H1 (cell line): ENCODE data around the gene GTSE1. TPM values are rescaled to one million over a fixed set of nuclear protein-coding genes. Genes with fewer than 3 reads are reported as not detected.

Experiments used
- CTCF ChIA-PET: fragments of 300-600 bp; sonication (Branson Sonifier 250); formaldehyde crosslinking; loops from one replicate; lab custom pipeline; 2021; ENCODE audit not compliant: partially characterized antibody; lab: Charles Lee
- POLR2A ChIA-PET: fragments of 300-600 bp; sonication (Branson Sonifier 250); formaldehyde crosslinking; loops from one replicate; lab custom pipeline; 2021; ENCODE audit warnings: inconsistent platforms; ENCODE audit not compliant: partially characterized antibody; lab: Charles Lee
- DNase-seq, 2 experiments: peaks; one replicate each; pipeline versions ENCODE4 v3.0.0 to v3.0.0-alpha.2; 2010 to 2022; ENCODE audit warnings: low spot score in 2 of 2, low read depth in 1 of 2, mixed read lengths in 1 of 2
- FAIRE-seq: peaks from 2 replicates; lab custom pipeline; 2011; peaks lifted over from hg19 to GRCh38; lab: Jason Lieb, UNC
- H2AFZ ChIP-seq: 2 replicates; pipeline ENCODE4 v1.8.1; 2012; ENCODE audit warnings: low read length, inconsistent platforms
- H2AK5ac ChIP-seq: 2 replicates; pipeline ENCODE4 v1.6.1; 2013; ENCODE audit warnings: low read depth, low read length
- H2BK120ac ChIP-seq: replicated peaks from 2 replicates; pipeline ENCODE3; 2013; ENCODE audit warnings: low read depth, low read length, inconsistent platforms
- H2BK12ac ChIP-seq: 2 replicates; pipeline ENCODE4 v1.6.1; 2013; ENCODE audit warnings: low read depth, low read length
- H2BK15ac ChIP-seq: 2 replicates; pipeline ENCODE4 v1.6.1; 2013; ENCODE audit warnings: low read length
- H2BK20ac ChIP-seq: 2 replicates; pipeline ENCODE4 v1.6.1; 2013; ENCODE audit warnings: low read length
- H2BK5ac ChIP-seq: 2 replicates; pipeline ENCODE4 v1.6.1; 2013; ENCODE audit warnings: low read depth, low read length
- H3K14ac ChIP-seq: 2 replicates; pipeline ENCODE4 v1.6.1; 2013; ENCODE audit warnings: inconsistent platforms; ENCODE audit not compliant: insufficient read length
- H3K18ac ChIP-seq: 2 replicates; pipeline ENCODE4 v1.6.1; 2013; ENCODE audit warnings: low read length; ENCODE audit errors: extremely low read depth
- H3K23ac ChIP-seq: 2 replicates; pipeline ENCODE4 v1.6.1; 2013; ENCODE audit warnings: inconsistent platforms; ENCODE audit not compliant: insufficient read length
- H3K23me2 ChIP-seq: 2 replicates; pipeline ENCODE4 v1.6.1; 2013; ENCODE audit warnings: low read depth, low read length
- H3K27ac ChIP-seq: 2 replicates; pipeline ENCODE4 v1.6.1; 2011; ENCODE audit warnings: low read depth, low read length, inconsistent platforms
- H3K27me3 ChIP-seq, 4 experiments: replicated peaks in 1 of 4; 1 replicate in 1 of 4; 2 replicates in 3 of 4; pipeline versions ENCODE4 v1.6.1 to v1.8.1; 2011 to 2013; ENCODE audit warnings: low read length in 3 of 4, mild to moderate bottlenecking in 3 of 4, inconsistent platforms in 2 of 4, mixed read lengths in 2 of 4, moderate library complexity in 1 of 4; ENCODE audit not compliant: control insufficient read depth in 3 of 4, insufficient read depth in 3 of 4; ENCODE audit errors: extremely low read depth in 1 of 4
- H3K36me3 ChIP-seq, 4 experiments: 2 replicates each; pipeline versions ENCODE4 v1.6.1 to v1.8.1; 2011 to 2013; ENCODE audit warnings: mild to moderate bottlenecking in 4 of 4, low read length in 3 of 4, moderate library complexity in 2 of 4, control low read depth in 1 of 4, inconsistent platforms in 1 of 4; ENCODE audit not compliant: insufficient read depth in 4 of 4, control insufficient read depth in 2 of 4
- H3K4ac ChIP-seq: replicated peaks from 2 replicates; pipeline ENCODE3; 2013; ENCODE audit warnings: low read length, low read depth, mixed read lengths, inconsistent platforms; ENCODE audit not compliant: insufficient read length
- H3K4me1 ChIP-seq, 4 experiments: replicated peaks in 1 of 4; 1 replicate in 1 of 4; 2 replicates in 3 of 4; pipeline versions ENCODE4 v1.6.1 to v1.8.1; 2011 to 2013; ENCODE audit warnings: low read length in 3 of 4, inconsistent platforms in 2 of 4, mixed read lengths in 1 of 4; ENCODE audit not compliant: insufficient read depth in 4 of 4, control insufficient read depth in 3 of 4
- H3K4me2 ChIP-seq, 2 experiments: 2 replicates each; pipeline versions ENCODE4 v1.6.1 to v1.8.1; 2011 to 2013; ENCODE audit warnings: low read depth in 2 of 2, low read length in 2 of 2, control low read depth in 1 of 2, inconsistent platforms in 1 of 2, mild to moderate bottlenecking in 1 of 2; ENCODE audit not compliant: insufficient read depth in 1 of 2
- H3K4me3 ChIP-seq, 4 experiments: fragments of 200-600, 300-600 bp in 1 of 4; sonication (generic), shearing (Covaris generic), sonication (Bioruptor Twin) in 1 of 4; 2 replicates each; pipeline versions ENCODE4 v1.5.1 to v1.8.1; 2011 to 2016; ENCODE audit warnings: low read length in 4 of 4, low read depth in 3 of 4, control low read depth in 2 of 4, inconsistent platforms in 2 of 4, mild to moderate bottlenecking in 2 of 4, mixed read lengths in 1 of 4, moderate library complexity in 1 of 4; ENCODE audit not compliant: insufficient read depth in 2 of 4; ENCODE audit errors: extremely low read depth in 1 of 4
- H3K56ac ChIP-seq: replicated peaks from 2 replicates; pipeline ENCODE3; 2013; ENCODE audit warnings: low read depth, mild to moderate bottlenecking, mixed read lengths, low read length, inconsistent platforms; ENCODE audit not compliant: insufficient read length
- H3K79me1 ChIP-seq: 2 replicates; pipeline ENCODE4 v1.6.1; 2013; ENCODE audit warnings: low read depth, low read length, control low read depth
- H3K79me2 ChIP-seq, 2 experiments: 2 replicates each; pipeline versions ENCODE4 v1.6.1 to v1.8.1; 2012 to 2013; ENCODE audit warnings: low read length in 2 of 2, mild to moderate bottlenecking in 2 of 2, inconsistent platforms in 1 of 2; ENCODE audit not compliant: insufficient read depth in 2 of 2, control insufficient read depth in 1 of 2
- H3K9ac ChIP-seq, 4 experiments: replicated peaks in 1 of 4; 1 replicate in 1 of 4; 2 replicates in 3 of 4; pipeline versions ENCODE4 v1.6.1 to v1.8.1; 2011 to 2013; ENCODE audit warnings: low read depth in 3 of 4, low read length in 3 of 4, control low read depth in 2 of 4, mild to moderate bottlenecking in 2 of 4, moderate library complexity in 2 of 4, inconsistent platforms in 1 of 4; ENCODE audit errors: extremely low read depth in 1 of 4
- H3K9me3 ChIP-seq, 2 experiments: 2 replicates each; pipeline versions ENCODE4 v1.6.1 to v1.8.1; 2012 to 2013; ENCODE audit warnings: mild to moderate bottlenecking in 2 of 2, moderate library complexity in 2 of 2, control low read depth in 1 of 2, inconsistent platforms in 1 of 2, low read depth in 1 of 2, low read length in 1 of 2, mixed read lengths in 1 of 2; ENCODE audit not compliant: insufficient read depth in 2 of 2
- H4K20me1 ChIP-seq, 2 experiments: replicated peaks in 1 of 2; 2 replicates each; pipeline versions ENCODE3 to v1.8.1; 2011 to 2013; ENCODE audit warnings: inconsistent platforms in 2 of 2, low read length in 2 of 2, mild to moderate bottlenecking in 1 of 2; ENCODE audit not compliant: insufficient read depth in 2 of 2, control insufficient read depth in 1 of 2
- H4K5ac ChIP-seq: 2 replicates; pipeline ENCODE4 v1.6.1; 2013; ENCODE audit warnings: low read length, low read depth, mixed read lengths, inconsistent platforms; ENCODE audit not compliant: insufficient read length
- H4K8ac ChIP-seq: 2 replicates; pipeline ENCODE4 v1.8.0; 2013; ENCODE audit warnings: mild to moderate bottlenecking, moderate library complexity, low read length, inconsistent platforms; ENCODE audit not compliant: insufficient read depth; ENCODE audit errors: extremely low read depth
- H4K91ac ChIP-seq: replicated peaks from 2 replicates; pipeline ENCODE3; 2013; ENCODE audit warnings: low read length, mixed read lengths, inconsistent platforms; ENCODE audit not compliant: insufficient read length
- CTBP2 ChIP-seq: IDR thresholded peaks from 2 replicates; pipeline ENCODE4 v1.7.0; 2011; ENCODE audit warnings: borderline replicate concordance, mild to moderate bottlenecking, moderate library complexity, mixed read lengths, low read length; ENCODE audit not compliant: insufficient read depth, insufficient read length
- JUND ChIP-seq: IDR thresholded peaks from 2 replicates; pipeline ENCODE4 v1.6.1; 2011; ENCODE audit warnings: mild to moderate bottlenecking, improper control_type of control experiment, low read length
- POLR2A ChIP-seq, 2 experiments: IDR thresholded peaks; 1 replicate in 1 of 2; 2 replicates in 1 of 2; pipeline ENCODE4 v1.6.1; 2011; ENCODE audit warnings: low read depth in 2 of 2, low read length in 2 of 2, mild to moderate bottlenecking in 2 of 2; ENCODE audit errors: control extremely low read depth in 1 of 2
- POLR2AphosphoS5 ChIP-seq: IDR thresholded peaks from 2 replicates; pipeline ENCODE4 v1.6.1; 2011; ENCODE audit warnings: low read depth, low read length
- RBBP5 ChIP-seq: IDR thresholded peaks from 2 replicates; pipeline ENCODE4 v1.7.1; 2012; ENCODE audit warnings: low read depth, mild to moderate bottlenecking, inconsistent platforms, low read length, moderate library complexity, borderline replicate concordance
- SRF ChIP-seq: IDR thresholded peaks from 2 replicates; pipeline ENCODE4 v1.6.1; 2011; ENCODE audit warnings: mild to moderate bottlenecking, low read depth, low read length, moderate library complexity
- WGBS, 2 experiments: shearing (Covaris generic) in 1 of 2; methylation state at CpG; one replicate each; pipeline versions ENCODE4 v1.1.6 to v1.1.7; 2013 to 2015; ENCODE audit warnings: low lambda C conversion rate in 2 of 2, mixed read lengths in 2 of 2, inconsistent platforms in 1 of 2, low coverage in 1 of 2, missing lambda C conversion rate in 1 of 2; ENCODE audit not compliant: insufficient replicate concordance in 2 of 2, insufficient coverage in 1 of 2, insufficient read length in 1 of 2; ENCODE audit errors: extremely low coverage in 1 of 2, missing lambda C conversion rate in 1 of 2; 5-methylcytosine and 5-hydroxymethylcytosine counted together
- polyA plus RNA-seq, 7 experiments: library from polyadenylated mRNA; depleted of rRNA in 3 of 7; stranded (reverse) in 5 of 7; unstranded in 2 of 7; fragments of >200 nt in 5 of 7; fragments of 200-250 nt in 2 of 7; gene quantifications; 1 replicate in 5 of 7; 2 replicates in 1 of 7; 4 replicates in 1 of 7; pipeline versions ENCODE4 v1.2.1 to v1.2.3, GENCODE V29; 2011 to 2013; ENCODE audit warnings: missing spikeins in 2 of 7, mixed read lengths in 2 of 7
- total RNA-seq: library from RNA; stranded (reverse); fragmentation: NEBNext Ultra II Directional; extraction: Animal tissue kit (Norgen Biotek cat#: 25700); gene quantifications from 2 replicates; pipeline ENCODE4 v1.2.1, GENCODE V29; 2021

Gene GTSE1
- total and polyA plus RNA-seq, 2 of the 8 experiments (the other 6 are each of a cell fraction or from before 2014, with no cell fraction given), result 17.5 to 38.6 TPM

- CTCF ChIA-PET, result interaction anchor here (1.1 kb wide), 1 partner anchor 188 kb away, joined by 5 read pairs; no protein-coding TSS in a partner anchor
- POLR2A ChIA-PET, result interaction anchor here (0.9 to 1.7 kb wide), 2 partner anchors 10 to 59 kb away, joined by 4 read pairs; partner anchors contain the start of gene CDPF1
These were observed 12.9 kb downstream of the GTSE1 start for GRCh38 chr22:46309526-46310085.

More at GRCh38 chr22:46309526-46310085, 12.9 kb downstream of the GTSE1 start:
- H2AFZ ChIP-seq, result no peak overlapping the region
- H2BK5ac ChIP-seq, result no peak overlapping the region; the same call in 1 of the 2 replicates
- H3K4ac ChIP-seq, result no peak overlapping the region
- H3K56ac ChIP-seq, result no peak overlapping the region
- no peak overlapping the region for H3K4me2 ChIP-seq
- H3K14ac ChIP-seq, result no peak overlapping the region
- no peaks in the 10 kb centered on the region for H3K9me3 ChIP-seq
- H4K5ac ChIP-seq, result no peak overlapping the region
- H2BK120ac ChIP-seq, result no peak overlapping the region
- H3K23ac ChIP-seq, result no peak overlapping the region
- H3K79me2 ChIP-seq, result peaks cover 0 to 10% of the 10 kb centered on the region in 2 experiments; a peak in 2 of 4 replicates
- no peak overlapping the region for H3K4me3 ChIP-seq
- H3K27me3 ChIP-seq, result no peaks in the 10 kb centered on the region
- H3K9ac ChIP-seq, result no peak overlapping the region
- no peaks in the 10 kb centered on the region for H3K4me1 ChIP-seq
- WGBS, 2 experiments, result 91% methylated on average over 13 of the region's 15 CpGs; no CpG with 5 or more reads in 1 of the 2 experiments
- no peak overlapping the region for H2AK5ac ChIP-seq
- no peak overlapping the region for H3K18ac ChIP-seq
- DNase-seq, result no peak
- no peak for TF ChIP-seq POLR2A (IDR thresholded peaks at IDR 0.05; ENCODE audit: control extremely low read depth in 1 of 2, low read depth in 2 of 2, low read length in 2 of 2)
- no peak for TF ChIP-seq SRF
- no peak for TF ChIP-seq RBBP5
- no peak for TF ChIP-seq JUND
- no peak for TF ChIP-seq CTBP2
- TF ChIP-seq POLR2AphosphoS5, result no peak
- no peak overlapping the region for H2BK12ac ChIP-seq
- no peak overlapping the region for H4K91ac ChIP-seq
- H3K36me3 ChIP-seq, result peaks cover 5 to 22% (median 11%) of the 10 kb centered on the region in 4 experiments
- no peak overlapping the region for H2BK15ac ChIP-seq
- H3K79me1 ChIP-seq, result no peaks in the 10 kb centered on the region
- H3K27ac ChIP-seq, result no peak overlapping the region
- H3K23me2 ChIP-seq, result no peaks in the 10 kb centered on the region
- H2BK20ac ChIP-seq, result no peak overlapping the region
- H4K8ac ChIP-seq, result no peak overlapping the region
- FAIRE-seq, result no peak
- H4K20me1 ChIP-seq, result peaks cover 0 to 8% of the 10 kb centered on the region in 2 experiments
